RWPE2 (cell line): ENCODE data around the gene HSPA14.
"Not testable (repeated sequence)": the region's sequence is repeated elsewhere in the genome, so short reads cannot be mapped to it uniquely, and the experiment has no call there.

ENCODE experiments used
- ATAC-seq: fragments of 200-7000 bp; cut with Tn5 transposase; 3 replicates; pipeline ENCODE4 v1.9.1; 2021; ENCODE audit warnings: low read depth
- DNase-seq: peaks from one replicate; pipeline ENCODE4 v3.0.0-alpha.2; 2020; ENCODE audit warnings: low spot score
- H3K27ac ChIP-seq: fragments of 450-650 bp; 2 replicates; pipeline ENCODE4 v1.5.1; 2017; ENCODE audit warnings: mild to moderate bottlenecking; ENCODE audit not compliant: poor library complexity, severe bottlenecking
- H3K27me3 ChIP-seq: fragments of 250-450 bp; sonication (Bioruptor Pico); 2 replicates; pipeline ENCODE4 v1.5.1; 2021; ENCODE audit warnings: mild to moderate bottlenecking, moderate library complexity; ENCODE audit not compliant: insufficient read depth, poor library complexity, severe bottlenecking
- H3K36me3 ChIP-seq: fragments of 250-450 bp; sonication (Bioruptor Pico); 2 replicates; pipeline ENCODE4 v1.5.1; 2020; ENCODE audit warnings: low read depth, mild to moderate bottlenecking, moderate library complexity
- H3K4me1 ChIP-seq: fragments of 250-450 bp; sonication (Bioruptor Pico); 2 replicates; pipeline ENCODE4 v1.5.1; 2021; ENCODE audit warnings: mild to moderate bottlenecking, moderate library complexity; ENCODE audit not compliant: insufficient read depth, poor library complexity, severe bottlenecking
- H3K4me3 ChIP-seq: fragments of 250-450 bp; sonication (Bioruptor Pico); 2 replicates; pipeline ENCODE4 v1.5.1; 2021; ENCODE audit warnings: mild to moderate bottlenecking, moderate library complexity; ENCODE audit not compliant: severe bottlenecking
- H3K9me3 ChIP-seq: fragments of 250-450 bp; sonication (Bioruptor Pico); 2 replicates; pipeline ENCODE4 v1.5.1; 2021; ENCODE audit warnings: mild to moderate bottlenecking, moderate library complexity; ENCODE audit not compliant: severe bottlenecking
- CTCF ChIP-seq: fragments of 450-650 bp; IDR thresholded peaks from one replicate; pipeline ENCODE4 v1.5.1; 2017; ENCODE audit warnings: mild to moderate bottlenecking, moderate library complexity; ENCODE audit not compliant: poor library complexity, severe bottlenecking

HSPA14 gene

GRCh38 chr10:14803827-14804226, 34.3 kb upstream of the HSPA14 start:
- Histone ChIP-seq H3K9me3 (no peaks in the 10 kb centered on the region), H3K27me3 (no peaks in the 10 kb centered on the region), H3K4me1 (peaks cover 12% of the 10 kb centered on the region), H3K27ac (no peak overlapping the region), H3K4me3 (no peak overlapping the region), H3K36me3 (no peaks in the 10 kb centered on the region)
- no peak for ATAC-seq
- no peak for TF ChIP-seq CTCF
- no peak for DNase-seq

- H3K4me3 ChIP-seq = no peak overlapping the region
- no peaks in the 10 kb centered on the region for H3K36me3 ChIP-seq
- DNase-seq (no peak), ATAC-seq (peak; percentile 19; the same call in 1 of the 3 replicates)
- H3K9me3 ChIP-seq = no peaks in the 10 kb centered on the region
- no peak for TF ChIP-seq CTCF
- peaks cover 22% of the 10 kb centered on the region for H3K4me1 ChIP-seq
- no peaks in the 10 kb centered on the region for H3K27me3 ChIP-seq
- H3K27ac ChIP-seq = no peak overlapping the region
Measured at GRCh38 chr10:14806318-14806717, 31.8 kb upstream of the HSPA14 start.

- ATAC-seq (no peak), DNase-seq (no peak)
- Histone ChIP-seq H3K27me3 (no peaks in the 10 kb centered on the region), H3K36me3 (no peaks in the 10 kb centered on the region), H3K4me1 (peaks cover 17% of the 10 kb centered on the region), H3K9me3 (no peaks in the 10 kb centered on the region), H3K4me3 (no peak overlapping the region), H3K27ac (no peak overlapping the region)
- TF ChIP-seq CTCF = no peak
Measured at GRCh38 chr10:14810969-14811953, 26.8 kb upstream of the HSPA14 start.

- H3K9me3 ChIP-seq = no peaks in the 10 kb centered on the region
- no peaks in the 10 kb centered on the region for H3K27me3 ChIP-seq
- no peak for TF ChIP-seq CTCF
- H3K4me3 ChIP-seq = no peak overlapping the region
- H3K36me3 ChIP-seq = no peaks in the 10 kb centered on the region
- peaks cover 14% of the 10 kb centered on the region for H3K4me1 ChIP-seq
- no peak overlapping the region for H3K27ac ChIP-seq
- DNase-seq (no peak), ATAC-seq (no peak)
Measured at GRCh38 chr10:14812271-14812670, 25.8 kb upstream of the HSPA14 start.

- Histone ChIP-seq H3K27ac (no peak overlapping the region), H3K27me3 (no peaks in the 10 kb centered on the region), H3K4me3 (no peak overlapping the region), H3K4me1 (peaks cover 12% of the 10 kb centered on the region), H3K36me3 (no peaks in the 10 kb centered on the region), H3K9me3 (no peaks in the 10 kb centered on the region)
- ATAC-seq = no peak
- TF ChIP-seq CTCF = no peak
- no peak for DNase-seq
Measured at GRCh38 chr10:14815681-14816080, 22.4 kb upstream of the HSPA14 start.

GRCh38 chr10:14816717-14817116, 21.4 kb upstream of the HSPA14 start:
- not testable (repeated sequence) for ATAC-seq, H3K27ac ChIP-seq, DNase-seq, H3K27me3 ChIP-seq, H3K4me3 ChIP-seq, H3K9me3 ChIP-seq, H3K36me3 ChIP-seq
- peaks cover 12% of the 10 kb centered on the region for H3K4me1 ChIP-seq
